ENCODE data around the gene MRPL43.

DNA sequence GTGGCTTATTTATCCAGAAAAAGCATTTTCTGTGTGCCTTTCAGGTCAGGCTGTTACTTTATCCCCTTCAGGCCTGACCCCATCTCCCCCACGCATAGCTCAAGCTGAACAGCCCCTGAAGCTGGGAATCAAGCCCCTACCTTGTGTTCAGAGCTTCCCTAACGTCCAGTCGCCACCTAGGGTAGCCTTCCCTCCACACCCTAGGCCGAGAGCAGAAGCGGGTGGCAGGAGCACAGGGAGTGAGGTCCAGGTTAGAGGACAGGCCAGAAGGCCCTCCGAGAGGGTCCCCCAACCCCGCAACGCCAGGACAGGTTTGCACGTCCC is 18.5 kb downstream of the MRPL43 start:
- TF ChIP-seq, protein P1, sequence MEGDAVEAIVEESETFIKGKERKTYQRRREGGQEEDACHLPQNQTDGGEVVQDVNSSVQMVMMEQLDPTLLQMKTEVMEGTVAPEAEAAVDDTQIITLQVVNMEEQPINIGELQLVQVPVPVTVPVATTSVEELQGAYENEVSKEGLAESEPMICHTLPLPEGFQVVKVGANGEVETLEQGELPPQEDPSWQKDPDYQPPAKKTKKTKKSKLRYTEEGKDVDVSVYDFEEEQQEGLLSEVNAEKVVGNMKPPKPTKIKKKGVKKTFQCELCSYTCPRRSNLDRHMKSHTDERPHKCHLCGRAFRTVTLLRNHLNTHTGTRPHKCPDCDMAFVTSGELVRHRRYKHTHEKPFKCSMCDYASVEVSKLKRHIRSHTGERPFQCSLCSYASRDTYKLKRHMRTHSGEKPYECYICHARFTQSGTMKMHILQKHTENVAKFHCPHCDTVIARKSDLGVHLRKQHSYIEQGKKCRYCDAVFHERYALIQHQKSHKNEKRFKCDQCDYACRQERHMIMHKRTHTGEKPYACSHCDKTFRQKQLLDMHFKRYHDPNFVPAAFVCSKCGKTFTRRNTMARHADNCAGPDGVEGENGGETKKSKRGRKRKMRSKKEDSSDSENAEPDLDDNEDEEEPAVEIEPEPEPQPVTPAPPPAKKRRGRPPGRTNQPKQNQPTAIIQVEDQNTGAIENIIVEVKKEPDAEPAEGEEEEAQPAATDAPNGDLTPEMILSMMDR (conservative IDR thresholded peaks at IDR 0.05 in 1 of 2, IDR thresholded peaks at IDR 0.05 in 1 of 2; ENCODE audit: low read depth in 1 of 2, low read length in 2 of 2) = no peak
- no peak for TF ChIP-seq EZH2 (IDR thresholded peaks at IDR 0.05; ENCODE audit: low read length, missing control alignments)

Measured in fibroblast of lung (primary cell).